Type B pancreatic cell (in vitro differentiated cells): ENCODE measurements around the gene LRMDA. TPM values are rescaled to one million over a fixed set of nuclear protein-coding genes. Genes with fewer than 3 reads are reported as not detected.
"Not testable (repeated sequence)": the region's sequence is repeated elsewhere in the genome, so short reads cannot be mapped to it uniquely, and the experiment has no call there.

Experiments used
- DNase-seq: peaks from one replicate; pipeline ENCODE4 v3.0.0; 2021; ENCODE audit warnings: mixed read lengths; ENCODE audit not compliant: unreplicated experiment; ENCODE audit errors: extremely low spot score
- H3K27ac Mint-ChIP-seq: 2 replicates; pipeline ENCODE4 v1.8.0; 2021; ENCODE audit warnings: mild to moderate bottlenecking, mixed read lengths
- H3K27me3 Mint-ChIP-seq: 2 replicates; pipeline ENCODE4 v1.8.0; 2021; ENCODE audit warnings: mixed read lengths
- H3K36me3 Mint-ChIP-seq: 2 replicates; pipeline ENCODE4 v1.8.0; 2021; ENCODE audit warnings: mixed read lengths
- H3K4me1 Mint-ChIP-seq: one replicate; pipeline ENCODE4 v1.8.0; 2021; ENCODE audit warnings: mixed read lengths; ENCODE audit not compliant: unreplicated experiment
- H3K4me3 Mint-ChIP-seq: 2 replicates; pipeline ENCODE4 v1.8.0; 2021; ENCODE audit warnings: mild to moderate bottlenecking, mixed read lengths
- H3K9me3 Mint-ChIP-seq: 2 replicates; pipeline ENCODE4 v1.8.0; 2021; ENCODE audit warnings: mixed read lengths
- CTCF ChIP-seq: fragments of 200-600 bp; sonication (generic); conservative IDR thresholded peaks from 2 replicates; pipeline ENCODE4 v1.5.0; 2021; ENCODE audit warnings: antibody characterized with exemption, mild to moderate bottlenecking
- total RNA-seq: library from RNA; stranded (reverse); gene quantifications from 2 replicates; pipeline ENCODE4 v1.2.1, GENCODE V29; 2021; ENCODE audit warnings: low replicate concordance

Gene LRMDA
- total RNA-seq, 1 donor from 2014 or later = 2.0 TPM

- peaks cover 70% of the 10 kb centered on the region for H3K27me3 Mint-ChIP-seq
- no peak for TF ChIP-seq CTCF
- H3K36me3 Mint-ChIP-seq = no peaks in the 10 kb centered on the region
- no peak for DNase-seq
- peaks cover 44% of the 10 kb centered on the region for H3K4me1 Mint-ChIP-seq
- H3K9me3 Mint-ChIP-seq = no peaks in the 10 kb centered on the region
- H3K4me3 Mint-ChIP-seq = no peak overlapping the region
- no peak overlapping the region for H3K27ac Mint-ChIP-seq
These were observed 170.9 kb downstream of the LRMDA start for GRCh38 chr10:75602341-75602740.

GRCh38 chr10:75605096-75605495, 173.7 kb downstream of the LRMDA start:
- H3K27me3 Mint-ChIP-seq = peaks cover 71% of the 10 kb centered on the region
- H3K4me3 Mint-ChIP-seq = no peak overlapping the region
- DNase-seq = no peak
- H3K27ac Mint-ChIP-seq = no peak overlapping the region
- H3K9me3 Mint-ChIP-seq = no peaks in the 10 kb centered on the region
- no peaks in the 10 kb centered on the region for H3K36me3 Mint-ChIP-seq
- TF ChIP-seq CTCF = no peak
- H3K4me1 Mint-ChIP-seq = peaks cover 17% of the 10 kb centered on the region

GRCh38 chr10:75605795-75606194, 174.4 kb downstream of the LRMDA start:
- peaks cover 14% of the 10 kb centered on the region for H3K4me1 Mint-ChIP-seq
- H3K27ac Mint-ChIP-seq, H3K36me3 Mint-ChIP-seq, DNase-seq, H3K9me3 Mint-ChIP-seq, H3K4me3 Mint-ChIP-seq: not testable (repeated sequence)
- peaks cover 73% of the 10 kb centered on the region for H3K27me3 Mint-ChIP-seq

- H3K4me1 Mint-ChIP-seq = peaks cover 12% of the 10 kb centered on the region
- H3K27me3 Mint-ChIP-seq = peaks cover 71% of the 10 kb centered on the region
- H3K36me3 Mint-ChIP-seq = peaks cover 7% of the 10 kb centered on the region
- no peak for TF ChIP-seq CTCF
- no peak overlapping the region for H3K27ac Mint-ChIP-seq
- no peak overlapping the region for H3K4me3 Mint-ChIP-seq
- H3K9me3 Mint-ChIP-seq = no peaks in the 10 kb centered on the region
- DNase-seq = no peak
These were observed 174.9 kb downstream of the LRMDA start for GRCh38 chr10:75606203-75606779.

GRCh38 chr10:75607576-75607975, 176.2 kb downstream of the LRMDA start:
- Mint-ChIP-seq H3K4me3 (no peak overlapping the region), H3K9me3 (no peaks in the 10 kb centered on the region), H3K27ac (no peak overlapping the region), H3K36me3 (peaks cover 7% of the 10 kb centered on the region), H3K4me1 (peaks cover 21% of the 10 kb centered on the region), H3K27me3 (peaks cover 71% of the 10 kb centered on the region)
- no peak for TF ChIP-seq CTCF
- DNase-seq = no peak

- Mint-ChIP-seq H3K36me3 (peaks cover 7% of the 10 kb centered on the region), H3K27ac (no peak overlapping the region), H3K27me3 (peaks cover 63% of the 10 kb centered on the region), H3K4me3 (no peak overlapping the region), H3K9me3 (no peaks in the 10 kb centered on the region), H3K4me1 (peaks cover 46% of the 10 kb centered on the region)
- TF ChIP-seq CTCF = no peak
- no peak for DNase-seq
These were observed 178.8 kb downstream of the LRMDA start for GRCh38 chr10:75610183-75610582.
